ENCODE data around the gene PTX3. TPM values are rescaled to one million over a fixed set of nuclear protein-coding genes. Genes with fewer than 3 reads are reported as not detected.

PTX3 gene
- total RNA-seq, 1 donor from 2014 or later, result 0.13 TPM

- no peak for DNase-seq
- intact Hi-C loops (cut with DNase I), result no loop called here
These were observed 29.1 kb downstream of the PTX3 start for GRCh38 chr3:157465741-157466140.

GRCh38 chr3:157467200-157467599, 30.6 kb downstream of the PTX3 start:
- DNase-seq (no peak), ATAC-seq (ENCODE audit: poor library complexity) (no peak)
- intact Hi-C loops (cut with DNase I), result no loop called here

More at GRCh38 chr3:157465741-157466140, 29.1 kb downstream of the PTX3 start:
- ATAC-seq (ENCODE audit: poor library complexity), result no peak

- no peak for ATAC-seq (ENCODE audit: poor library complexity)
- no peak for DNase-seq
- intact Hi-C loops (cut with DNase I), result no loop called here
These were observed 33.1 kb downstream of the PTX3 start for GRCh38 chr3:157469561-157470294.

GRCh38 chr3:157471064-157471463, 34.4 kb downstream of the PTX3 start:
- intact Hi-C loops (cut with DNase I), result no loop called here
- ATAC-seq (ENCODE audit: poor library complexity), result no peak
- DNase-seq, result no peak

GRCh38 chr3:157472648-157473047, 36.0 kb downstream of the PTX3 start:
- no peak for DNase-seq
- ATAC-seq (ENCODE audit: poor library complexity), result no peak
- intact Hi-C loops (cut with DNase I), result no loop called here

- DNase-seq (no peak), ATAC-seq (ENCODE audit: poor library complexity) (no peak)
- intact Hi-C loops (cut with DNase I), result no loop called here
These were observed 39.3 kb downstream of the PTX3 start for GRCh38 chr3:157475921-157476414.

- DNase-seq (no peak), ATAC-seq (ENCODE audit: poor library complexity) (no peak)
- intact Hi-C loops (cut with DNase I), result no loop called here
These were observed 40.8 kb downstream of the PTX3 start for GRCh38 chr3:157477441-157477840.

GRCh38 chr3:157479464-157480243, 43.0 kb downstream of the PTX3 start:
- ATAC-seq (ENCODE audit: poor library complexity), result no peak
- intact Hi-C loops (cut with DNase I), result no loop called here
- no peak for DNase-seq

GRCh38 chr3:157487339-157487738, 50.7 kb downstream of the PTX3 start:
- intact Hi-C loops (cut with DNase I), result no loop called here
- ATAC-seq (ENCODE audit: poor library complexity) (no peak), DNase-seq (no peak)

- intact Hi-C loops (cut with DNase I), result no loop called here
- DNase-seq (no peak), ATAC-seq (ENCODE audit: poor library complexity) (no peak)
These were observed 51.5 kb downstream of the PTX3 start for GRCh38 chr3:157488144-157488543.

GRCh38 chr3:157491136-157491535, 54.5 kb downstream of the PTX3 start:
- DNase-seq (no peak), ATAC-seq (ENCODE audit: poor library complexity) (no peak)
- intact Hi-C loops (cut with DNase I), result no loop called here

Other genes starting within 250 kb of the PTX3 start
- gene VEPH1, start 66.6 kb downstream of the PTX3 start, total RNA-seq, result not detected